HG03442 (cell line): ENCODE measurements around the gene XAGE1B.
"Not testable (repeated sequence)": the region's sequence is repeated elsewhere in the genome, so short reads cannot be mapped to it uniquely, and the experiment has no call there.

Experiments used
- ATAC-seq: cut with Tn5 transposase; IDR thresholded peaks from one replicate; pipeline ENCODE4 v1.9.1; 2021; ENCODE audit warnings: mild to moderate bottlenecking, moderate library complexity; ENCODE audit not compliant: unreplicated experiment

XAGE1B gene, protein sequence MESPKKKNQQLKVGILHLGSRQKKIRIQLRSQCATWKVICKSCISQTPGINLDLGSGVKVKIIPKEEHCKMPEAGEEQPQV

DNA sequence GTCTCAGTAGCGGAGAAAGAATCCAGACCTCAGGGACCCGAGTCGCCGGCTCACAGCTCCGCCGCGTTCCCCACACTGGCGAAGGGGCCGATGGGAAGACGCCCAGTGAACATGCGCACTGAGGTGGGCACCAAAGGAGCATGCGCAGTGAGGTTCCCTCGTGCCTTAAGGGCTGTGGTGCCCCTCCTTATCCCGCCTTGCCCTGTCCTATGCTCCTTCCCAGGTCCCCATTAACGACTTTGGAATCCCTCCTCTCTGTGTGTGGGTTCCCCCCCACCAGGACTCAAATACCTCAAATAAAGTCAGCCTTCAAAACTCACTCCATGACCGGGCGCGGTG, at the start of gene XAGE1B:
XAGE1B (minus strand) TSS at position 77 of the 339 bp plus-strand sequence. CDS start 1,536 bp downstream, outside the sequence.
- ATAC-seq, result not testable (repeated sequence)

DNA sequence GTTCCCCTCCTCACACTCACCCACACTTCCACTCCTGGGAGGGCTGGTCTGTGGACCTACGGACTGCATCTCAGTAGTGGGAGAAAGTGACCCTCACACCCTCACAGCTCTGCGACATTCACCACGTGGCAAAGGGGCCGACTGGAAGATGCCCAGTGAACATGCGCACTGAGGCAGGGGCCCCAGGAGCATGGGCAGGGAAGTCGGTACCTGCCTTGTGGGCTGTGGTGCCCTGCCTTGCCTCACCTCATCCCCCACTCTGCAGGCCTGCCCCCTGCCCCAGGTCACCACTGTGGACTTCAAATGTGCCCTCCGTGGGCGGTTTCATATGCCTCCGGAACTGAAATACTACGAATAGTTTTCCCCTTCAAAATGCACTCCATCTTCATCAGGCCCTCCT, 46.2 kb upstream of the XAGE1B start:
- no peak for ATAC-seq

DNA sequence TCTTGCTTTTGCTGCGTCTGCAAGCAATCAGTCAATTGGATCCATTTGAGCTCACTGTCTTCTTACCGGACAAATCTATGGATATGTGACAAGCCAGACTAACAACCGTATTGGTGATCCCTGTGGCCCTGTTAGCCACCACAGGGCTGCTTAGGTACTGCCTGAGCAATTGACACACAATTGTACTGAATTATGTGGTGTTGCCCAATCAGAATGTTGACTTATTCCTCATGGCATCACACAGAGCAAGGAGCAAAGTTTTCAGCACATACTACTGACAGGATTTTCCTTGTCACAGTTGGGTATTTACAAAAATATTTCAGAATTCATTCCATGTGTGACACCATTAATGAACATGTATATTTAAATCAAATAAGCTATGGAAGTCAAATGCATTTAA, 41.3 kb upstream of the XAGE1B start:
- no peak for ATAC-seq

DNA sequence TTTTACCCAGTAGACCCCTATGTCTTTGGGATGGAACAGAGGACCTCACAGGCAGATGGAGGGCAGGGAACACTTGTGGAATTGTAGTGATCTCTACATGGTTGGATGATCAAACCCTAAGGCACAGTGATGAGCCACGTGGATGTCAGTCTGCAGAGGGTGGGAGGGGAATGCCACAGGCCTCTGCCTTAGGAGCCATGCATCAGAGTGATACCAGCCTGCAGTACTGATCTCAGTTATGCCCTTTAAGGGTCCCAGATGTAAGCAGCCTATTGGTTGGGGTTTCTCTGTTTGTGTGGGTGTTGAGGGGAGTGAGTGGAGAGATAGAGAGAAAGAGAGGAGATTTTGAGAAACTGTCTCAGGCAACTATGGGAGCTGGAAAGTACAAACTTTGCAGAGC, 39.9 kb upstream of the XAGE1B start:
- no peak for ATAC-seq

DNA sequence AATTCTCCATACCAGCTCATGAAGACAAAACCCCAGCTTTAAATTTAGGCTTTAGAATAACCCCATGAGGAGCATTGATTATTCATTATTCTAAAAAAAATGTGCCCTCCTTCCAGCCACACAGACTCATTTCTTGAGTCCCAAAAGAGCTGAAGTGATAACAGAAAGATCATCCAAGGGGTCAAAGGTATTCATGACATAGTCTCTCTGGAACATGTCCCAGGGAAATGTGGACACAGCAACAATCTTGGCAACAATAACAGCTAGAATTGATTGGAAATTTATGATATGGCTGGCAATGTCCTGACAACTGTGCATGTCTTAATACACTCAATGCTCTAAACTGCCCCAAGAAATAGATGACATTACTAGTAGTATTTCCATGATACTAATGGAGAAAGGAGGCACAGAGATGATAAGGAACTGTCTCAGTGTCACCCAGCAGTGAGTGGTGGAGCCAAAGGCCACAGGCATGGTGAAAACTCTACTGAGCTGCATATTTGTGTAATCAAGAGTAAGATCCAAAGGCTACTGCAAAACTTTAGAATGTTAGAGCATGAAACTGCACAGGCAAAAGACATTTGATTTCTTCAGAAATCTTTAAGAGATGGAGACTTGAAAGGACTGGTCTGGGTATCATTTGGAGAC, 37.3 kb upstream of the XAGE1B start:
- no peak for ATAC-seq

DNA sequence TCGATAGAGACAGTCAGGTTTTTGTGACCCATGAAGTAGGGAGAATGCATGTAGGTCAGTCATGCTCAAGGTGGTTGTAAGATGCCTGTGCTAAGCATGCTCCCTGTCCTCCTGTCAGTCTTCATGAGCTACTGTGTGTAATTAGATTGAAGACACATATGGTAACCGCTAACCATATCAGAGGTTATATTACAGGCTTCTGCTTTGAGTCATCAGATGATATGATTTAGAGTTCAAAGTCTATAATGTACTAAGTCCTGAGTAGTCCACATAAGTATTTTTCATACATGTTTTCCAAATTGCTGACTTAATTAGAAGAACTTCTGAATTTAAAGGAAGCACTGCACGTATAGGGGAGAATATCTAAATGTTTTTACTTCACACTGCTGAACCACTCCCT, 31.9 kb upstream of the XAGE1B start:
- ATAC-seq, result not testable (repeated sequence)

DNA sequence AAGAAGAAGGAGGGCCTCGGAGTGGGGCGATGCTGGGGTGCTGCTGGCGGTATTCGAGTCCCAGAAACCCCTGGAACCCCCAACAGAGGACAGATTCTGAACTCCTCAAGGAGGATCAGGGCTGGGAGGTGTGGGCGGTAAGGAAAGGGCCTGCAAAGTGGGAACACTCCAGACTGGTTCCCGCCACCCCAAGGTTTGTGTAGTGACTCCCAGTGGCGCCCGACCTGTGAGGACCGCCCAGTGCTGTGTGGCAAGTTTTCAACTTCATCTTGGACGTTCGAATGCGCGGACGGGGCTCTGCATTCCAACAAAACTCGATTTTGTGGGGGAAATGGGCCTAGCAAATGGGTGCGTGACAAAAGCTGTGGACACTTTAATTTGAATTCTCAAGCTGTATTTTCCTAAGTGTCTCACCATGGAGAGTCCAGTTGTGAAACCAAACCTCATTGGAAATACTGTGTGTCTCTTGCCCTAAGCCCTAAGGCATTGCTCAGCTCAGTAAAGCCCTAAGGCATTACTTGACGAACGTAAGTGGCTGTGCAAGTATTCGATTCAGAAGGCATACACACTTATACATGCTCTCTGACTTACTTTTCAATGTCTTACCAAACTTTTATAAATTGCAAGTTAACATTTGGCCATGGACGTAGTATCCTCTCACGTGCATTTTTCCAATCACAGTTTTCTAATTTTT, 27.4 kb upstream of the XAGE1B start:
- no peak for ATAC-seq

DNA sequence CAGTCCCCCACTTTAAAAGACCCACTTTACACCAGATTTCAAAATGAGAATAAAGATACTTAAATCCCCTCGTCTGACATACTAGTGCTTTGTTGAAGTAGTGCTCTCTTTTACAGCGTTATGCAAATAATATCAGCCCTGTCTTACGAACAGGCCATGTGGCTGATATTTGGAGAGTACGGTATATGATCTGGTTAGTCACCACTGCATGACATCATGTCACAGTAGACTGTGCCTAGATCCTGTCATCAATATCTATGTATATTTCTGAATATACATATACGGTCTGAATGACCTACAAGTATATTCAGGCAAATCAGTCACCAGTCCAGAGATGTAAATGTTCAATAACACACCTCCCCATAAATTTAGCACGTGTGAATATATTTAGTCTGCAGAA, 25.4 kb upstream of the XAGE1B start:
- ATAC-seq, result no peak

DNA sequence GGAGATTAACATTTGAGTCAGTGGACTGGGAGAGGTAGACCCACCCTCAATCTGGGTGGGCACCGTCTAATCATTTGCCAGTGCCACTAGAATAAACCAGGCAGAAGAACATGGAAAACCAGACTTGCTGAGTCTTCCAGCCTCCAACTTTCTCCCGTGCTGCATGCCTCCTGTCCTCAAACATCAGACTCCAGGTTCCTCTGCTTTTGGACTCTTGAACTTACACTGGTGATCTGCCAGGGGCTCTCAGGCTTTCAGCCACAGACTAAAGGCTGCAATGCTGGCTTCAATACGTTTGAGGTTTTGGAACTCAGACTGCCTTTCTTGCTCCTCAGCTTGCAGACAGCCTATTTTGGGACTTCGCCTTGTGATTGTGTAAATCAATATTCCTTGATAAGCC, 24.2 kb upstream of the XAGE1B start:
- ATAC-seq, result not testable (repeated sequence)

DNA sequence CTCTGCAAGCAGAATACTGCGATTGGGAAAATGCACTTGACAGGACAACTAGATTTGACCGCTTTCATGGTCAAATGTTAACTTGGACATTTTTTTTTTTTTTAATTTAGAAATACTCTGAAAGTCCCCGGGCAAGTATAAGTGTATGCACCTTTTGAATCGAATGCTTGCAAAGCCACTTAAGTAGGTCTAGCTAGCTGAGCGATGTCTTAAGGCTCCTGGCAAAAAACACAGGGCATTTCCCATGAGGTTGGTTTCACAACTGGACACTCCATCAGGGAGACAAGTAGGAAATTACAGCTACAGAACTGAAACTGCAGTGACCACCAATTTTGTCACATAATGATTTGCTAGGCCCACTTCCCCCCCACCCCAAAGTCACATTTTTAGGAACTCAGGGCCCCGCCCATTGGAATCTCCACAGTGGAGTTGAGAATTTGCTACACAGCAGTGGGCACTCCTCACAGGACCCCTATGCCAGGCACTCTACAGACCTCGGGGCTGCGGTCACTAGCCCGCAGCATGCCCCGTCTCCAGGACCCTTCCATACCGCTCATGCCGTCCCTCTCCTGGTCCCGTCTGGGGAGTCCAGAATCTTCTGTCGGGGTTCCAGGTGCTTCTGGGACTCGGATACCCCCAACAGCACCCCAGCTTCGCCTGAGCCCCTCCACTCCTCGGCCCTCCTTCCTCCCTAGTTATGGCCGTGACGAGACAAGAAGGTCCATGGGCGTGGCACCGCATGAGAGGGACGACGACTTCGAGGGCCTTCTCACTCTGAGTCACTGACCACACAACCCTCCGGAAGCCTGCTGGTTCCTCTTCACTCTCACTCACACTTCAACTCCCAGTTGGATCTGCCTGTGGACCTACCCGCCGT, 515 bp downstream of the XAGE1B start:
- not testable (repeated sequence) for ATAC-seq

DNA sequence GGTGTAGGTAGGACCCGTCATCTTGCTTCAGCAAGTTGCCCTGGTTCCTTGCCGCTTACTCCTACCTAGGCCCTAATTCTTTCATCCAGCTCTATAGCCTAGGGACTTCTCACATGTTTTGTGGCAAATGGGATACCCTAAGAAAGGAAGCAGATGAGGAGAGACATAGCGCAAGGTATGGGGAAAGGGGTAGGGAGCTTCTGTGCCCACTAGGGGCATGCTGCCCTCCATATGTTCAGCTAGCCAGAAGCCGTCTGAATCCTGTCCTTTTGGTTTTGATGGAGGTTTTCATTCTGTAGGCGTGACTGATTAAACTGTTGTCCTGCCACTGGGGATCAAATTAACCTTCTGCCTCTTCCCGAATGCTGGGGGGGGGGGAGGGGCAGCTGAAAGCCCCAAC, 5.7 kb downstream of the XAGE1B start:
- ATAC-seq, result not testable (repeated sequence)

DNA sequence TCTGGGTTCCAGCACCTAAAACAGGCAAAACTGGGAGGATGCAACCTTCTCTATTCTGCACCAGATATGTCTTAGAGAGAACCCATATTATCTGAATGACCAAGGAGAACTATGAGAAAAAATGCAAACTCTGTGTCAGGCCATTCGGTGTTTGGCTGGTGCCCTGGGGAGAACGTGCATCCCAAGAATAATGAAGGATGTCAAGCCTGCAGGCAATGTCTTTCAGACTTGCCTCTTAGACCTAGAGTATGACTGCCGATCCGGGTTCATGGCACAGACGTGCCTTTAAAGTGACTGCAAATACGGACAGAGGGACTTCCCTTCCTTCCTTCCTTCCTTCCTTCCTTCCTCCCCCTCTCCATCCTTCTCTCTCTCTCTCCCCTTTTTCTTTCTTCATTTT, 6.9 kb downstream of the XAGE1B start:
- no peak for ATAC-seq

DNA sequence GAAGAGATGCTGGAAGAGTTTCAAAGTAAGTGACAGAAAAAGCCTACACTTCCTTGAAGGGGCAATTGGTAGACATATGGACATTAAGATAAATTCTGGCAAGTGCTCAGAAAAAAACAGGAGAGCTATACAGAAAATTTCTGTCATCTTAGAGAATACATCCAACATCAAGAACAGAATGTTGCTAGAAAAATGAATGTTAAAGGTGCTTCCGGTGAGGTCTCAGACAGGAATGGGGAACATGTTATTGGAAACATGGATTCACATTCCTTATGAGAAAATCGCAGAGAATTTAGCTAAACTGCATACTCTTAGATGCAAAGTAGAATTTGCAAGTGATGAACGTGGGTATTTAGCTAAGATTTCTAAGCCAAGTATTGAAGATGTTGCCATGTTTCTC, 9.5 kb downstream of the XAGE1B start:
- ATAC-seq, result no peak

DNA sequence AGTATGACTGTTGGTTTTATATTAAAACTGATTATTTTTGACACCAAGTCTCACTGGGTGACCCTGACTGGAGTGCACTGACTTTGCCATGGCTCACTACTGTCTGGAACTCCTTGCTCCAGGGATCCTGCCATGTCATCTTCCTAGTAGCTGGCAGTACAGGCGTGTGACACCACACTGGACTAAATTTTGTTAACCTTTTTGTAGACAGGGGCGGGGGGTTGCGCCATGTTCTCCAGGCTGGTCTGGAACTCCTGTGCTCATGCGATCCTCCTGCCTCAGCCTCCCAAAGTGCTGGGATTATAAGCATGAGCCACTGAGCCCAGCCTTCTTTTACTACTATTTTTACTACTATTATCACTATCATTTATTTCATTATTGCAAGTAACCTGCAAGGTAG, 12.3 kb downstream of the XAGE1B start:
- ATAC-seq, result no peak

DNA sequence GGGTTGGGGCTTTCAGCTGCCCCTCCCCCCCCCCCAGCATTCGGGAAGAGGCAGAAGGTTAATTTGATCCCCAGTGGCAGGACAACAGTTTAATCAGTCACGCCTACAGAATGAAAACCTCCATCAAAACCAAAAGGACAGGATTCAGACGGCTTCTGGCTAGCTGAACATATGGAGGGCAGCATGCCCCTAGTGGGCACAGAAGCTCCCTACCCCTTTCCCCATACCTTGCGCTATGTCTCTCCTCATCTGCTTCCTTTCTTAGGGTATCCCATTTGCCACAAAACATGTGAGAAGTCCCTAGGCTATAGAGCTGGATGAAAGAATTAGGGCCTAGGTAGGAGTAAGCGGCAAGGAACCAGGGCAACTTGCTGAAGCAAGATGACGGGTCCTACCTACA, 15.5 kb downstream of the XAGE1B start:
- not testable (repeated sequence) for ATAC-seq

DNA sequence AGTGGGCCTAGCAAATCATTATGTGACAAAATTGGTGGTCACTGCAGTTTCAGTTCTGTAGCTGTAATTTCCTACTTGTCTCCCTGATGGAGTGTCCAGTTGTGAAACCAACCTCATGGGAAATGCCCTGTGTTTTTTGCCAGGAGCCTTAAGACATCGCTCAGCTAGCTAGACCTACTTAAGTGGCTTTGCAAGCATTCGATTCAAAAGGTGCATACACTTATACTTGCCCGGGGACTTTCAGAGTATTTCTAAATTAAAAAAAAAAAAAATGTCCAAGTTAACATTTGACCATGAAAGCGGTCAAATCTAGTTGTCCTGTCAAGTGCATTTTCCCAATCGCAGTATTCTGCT, 20.5 kb downstream of the XAGE1B start:
- ATAC-seq, result not testable (repeated sequence)

DNA sequence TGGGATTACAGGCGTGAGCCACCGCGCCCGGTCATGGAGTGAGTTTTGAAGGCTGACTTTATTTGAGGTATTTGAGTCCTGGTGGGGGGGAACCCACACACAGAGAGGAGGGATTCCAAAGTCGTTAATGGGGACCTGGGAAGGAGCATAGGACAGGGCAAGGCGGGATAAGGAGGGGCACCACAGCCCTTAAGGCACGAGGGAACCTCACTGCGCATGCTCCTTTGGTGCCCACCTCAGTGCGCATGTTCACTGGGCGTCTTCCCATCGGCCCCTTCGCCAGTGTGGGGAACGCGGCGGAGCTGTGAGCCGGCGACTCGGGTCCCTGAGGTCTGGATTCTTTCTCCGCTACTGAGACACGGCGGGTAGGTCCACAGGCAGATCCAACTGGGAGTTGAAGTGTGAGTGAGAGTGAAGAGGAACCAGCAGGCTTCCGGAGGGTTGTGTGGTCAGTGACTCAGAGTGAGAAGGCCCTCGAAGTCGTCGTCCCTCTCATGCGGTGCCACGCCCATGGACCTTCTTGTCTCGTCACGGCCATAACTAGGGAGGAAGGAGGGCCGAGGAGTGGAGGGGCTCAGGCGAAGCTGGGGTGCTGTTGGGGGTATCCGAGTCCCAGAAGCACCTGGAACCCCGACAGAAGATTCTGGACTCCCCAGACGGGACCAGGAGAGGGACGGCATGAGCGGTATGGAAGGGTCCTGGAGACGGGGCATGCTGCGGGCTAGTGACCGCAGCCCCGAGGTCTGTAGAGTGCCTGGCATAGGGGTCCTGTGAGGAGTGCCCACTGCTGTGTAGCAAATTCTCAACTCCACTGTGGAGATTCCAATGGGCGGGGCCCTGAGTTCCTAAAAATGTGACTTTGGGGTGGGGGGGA, 21.1 kb downstream of the XAGE1B start, which contains the start of gene XAGE1A:
XAGE1A (plus strand) TSS at position 264 of the 874 bp plus-strand sequence. CDS start 1,554 bp downstream, outside the sequence.
- ATAC-seq, result not testable (repeated sequence)

DNA sequence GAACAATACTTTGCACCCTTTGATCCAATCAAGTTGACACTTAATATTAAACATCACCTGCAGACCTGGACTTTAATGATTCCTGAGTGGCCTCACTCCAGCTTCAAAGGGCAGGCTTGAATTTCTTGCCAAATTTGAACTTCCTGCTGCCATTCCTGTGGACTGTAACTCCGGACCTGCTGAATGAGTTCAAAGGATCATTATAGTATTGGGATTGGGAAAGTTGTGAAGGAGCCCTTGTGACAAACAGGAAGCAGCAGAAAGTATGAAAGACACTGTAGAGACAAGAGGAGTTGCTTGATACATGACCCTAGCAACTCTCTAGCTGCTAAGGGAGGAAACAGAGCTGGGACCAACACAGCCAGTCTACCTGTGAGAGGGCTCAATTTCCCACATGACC, 45.6 kb downstream of the XAGE1B start:
- not testable (repeated sequence) for ATAC-seq
